Skeletal muscle satellite cell (primary cell): ENCODE results near the gene GJA3. TPM values are rescaled to one million over a fixed set of nuclear protein-coding genes. Genes with fewer than 3 reads are reported as not detected.

ENCODE experiments used
- H3K27me3 ChIP-seq: 2 replicates; pipeline ENCODE4 v1.7.0; 2013; ENCODE audit warnings: low read length; ENCODE audit not compliant: control insufficient read depth, insufficient read depth
- H3K36me3 ChIP-seq: 2 replicates; pipeline ENCODE4 v1.7.0; 2013; ENCODE audit warnings: mild to moderate bottlenecking, control low read depth, low read length; ENCODE audit not compliant: insufficient read depth
- H3K4me1 ChIP-seq: 2 replicates; pipeline ENCODE4 v1.7.0; 2013; ENCODE audit warnings: low read length; ENCODE audit not compliant: control insufficient read depth, insufficient read depth
- H3K4me2 ChIP-seq: 2 replicates; pipeline ENCODE4 v1.7.0; 2013; ENCODE audit warnings: mild to moderate bottlenecking, low read length
- H3K4me3 ChIP-seq: 2 replicates; pipeline ENCODE4 v1.7.0; 2013; ENCODE audit warnings: low read length
- H3K9ac ChIP-seq: 2 replicates; pipeline ENCODE4 v1.7.0; 2013; ENCODE audit warnings: mild to moderate bottlenecking, low read depth, low read length, moderate library complexity
- H3K9me3 ChIP-seq: replicated peaks from 2 replicates; pipeline ENCODE4 v1.7.0; 2013; ENCODE audit warnings: mild to moderate bottlenecking, control low read depth, low read length
- total RNA-seq: library from RNA; depleted of rRNA; stranded (reverse); fragments of >200 nt; gene quantifications from 2 replicates; pipeline ENCODE4 v1.2.3, GENCODE V29; 2012; rRNA removed

GJA3 gene
- total RNA-seq, result 1.5 and 1.7 TPM in 2 replicates

DNA sequence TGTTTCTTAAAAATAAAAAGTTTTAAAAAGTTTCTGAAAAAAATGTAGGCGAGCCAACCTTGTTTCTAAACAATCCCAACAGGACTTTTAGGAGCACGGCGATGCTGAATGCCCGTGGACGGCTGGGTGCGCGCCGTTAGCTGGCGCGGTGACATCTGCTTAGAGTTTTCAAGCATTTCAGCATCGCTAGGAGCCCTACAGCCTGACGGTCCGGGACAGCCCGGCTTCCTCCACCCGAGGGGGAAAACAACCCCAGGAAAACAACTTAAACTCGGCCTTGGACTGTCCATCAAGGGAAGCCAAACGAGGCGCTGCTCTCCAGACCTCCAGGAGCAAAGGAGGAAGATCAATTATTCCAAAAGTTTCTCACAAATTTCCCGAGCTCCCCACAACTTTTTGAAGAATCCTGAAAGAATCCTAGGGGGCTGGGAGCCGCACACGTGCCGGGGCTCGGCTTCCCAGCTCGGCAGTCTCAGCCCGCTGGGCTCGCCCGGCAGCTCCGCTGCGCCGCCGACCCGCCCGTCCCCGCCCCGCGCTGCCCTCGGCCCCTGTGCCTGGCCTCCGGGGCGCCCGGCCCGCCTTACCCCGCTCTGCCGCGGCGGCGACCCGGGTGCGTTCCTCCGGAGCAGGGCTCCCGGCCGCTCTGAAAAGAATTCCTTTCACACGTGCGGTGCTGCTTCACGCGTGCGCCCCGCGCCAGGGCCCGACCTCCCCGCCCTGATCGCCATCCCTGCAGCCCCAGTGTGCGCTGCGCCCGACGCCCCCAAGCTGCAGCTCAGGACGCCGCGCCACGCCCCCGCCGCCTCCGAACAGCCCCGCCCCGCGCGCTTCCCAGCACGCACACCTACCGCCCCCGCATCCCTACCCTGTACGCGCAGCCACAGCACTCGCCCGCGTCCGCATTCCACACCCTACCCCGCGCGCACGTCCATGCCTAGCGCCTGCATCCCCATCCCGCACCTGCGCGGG is at the start of gene GJA3:
Gene GJA3, minus strand, starts transcription at position 747 of the 969 bp plus-strand sequence. CDS start 17,764 bp downstream, outside the sequence.
- peak within 1 kb of the TSS; percentile 66 for H3K4me3 ChIP-seq
- H3K27me3 ChIP-seq, result peaks cover 62% of the 10 kb centered on the region
- H3K9ac ChIP-seq, result peak within 1 kb of the TSS; percentile 35
- peak within 1 kb of the TSS; percentile 89 for H3K4me2 ChIP-seq
- H3K9me3 ChIP-seq, result no peaks in the 10 kb centered on the region
- H3K36me3 ChIP-seq, result no peaks in the 10 kb centered on the region
- H3K4me1 ChIP-seq, result peaks cover 21% of the 10 kb centered on the region

DNA sequence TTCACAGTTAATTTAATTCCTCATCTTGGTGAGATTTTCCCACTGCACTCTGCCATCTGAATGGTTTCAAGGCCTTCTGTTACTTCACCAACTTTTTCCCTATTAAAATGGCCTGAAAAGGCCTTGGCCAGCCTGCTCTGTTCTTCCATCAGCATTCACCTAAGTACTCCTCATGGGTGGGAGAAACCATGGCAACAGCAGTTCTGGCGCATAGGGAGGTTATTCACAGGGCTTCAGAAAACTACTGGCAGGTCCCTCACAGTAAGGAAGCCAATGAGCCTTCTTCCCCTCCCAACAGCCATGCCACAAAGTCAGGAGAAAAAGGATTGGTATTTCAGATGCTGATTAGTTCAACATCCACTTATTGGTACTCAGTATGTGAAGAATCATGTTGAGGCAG is 49.1 kb upstream of the GJA3 start:
- no peaks in the 10 kb centered on the region for H3K4me1 ChIP-seq
- no peaks in the 10 kb centered on the region for H3K9me3 ChIP-seq
- H3K9ac ChIP-seq, result no peak overlapping the region
- no peak overlapping the region for H3K4me2 ChIP-seq
- H3K4me3 ChIP-seq, result no peak overlapping the region
- peaks cover 61% of the 10 kb centered on the region for H3K27me3 ChIP-seq
- no peaks in the 10 kb centered on the region for H3K36me3 ChIP-seq

DNA sequence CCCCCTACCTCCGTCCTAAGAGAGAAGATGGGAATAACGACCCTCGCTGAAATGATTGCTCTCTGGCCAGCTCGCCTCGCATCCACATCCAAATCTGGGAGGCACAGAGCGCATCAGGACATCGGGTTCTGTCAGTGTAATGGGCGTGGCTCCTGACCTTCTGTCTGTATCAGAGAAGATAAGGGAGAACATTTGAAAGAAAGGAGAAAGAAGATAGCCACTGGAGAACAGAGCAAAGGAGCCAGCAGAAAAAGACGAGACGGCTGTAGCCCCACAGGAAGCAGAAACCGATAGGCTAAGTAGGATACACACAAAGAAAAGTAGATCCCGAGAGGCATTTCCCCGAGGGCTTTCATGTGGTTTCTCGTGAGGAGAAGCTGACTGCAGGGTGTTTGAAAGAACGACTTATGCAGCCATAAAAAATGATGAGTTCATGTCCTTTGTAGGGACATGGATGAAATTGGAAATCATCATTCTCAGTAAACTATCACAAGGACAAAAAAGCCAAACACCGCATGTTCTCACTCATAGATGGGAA is 45.9 kb upstream of the GJA3 start:
- Histone ChIP-seq H3K4me3 (no peak overlapping the region), H3K4me1 (no peaks in the 10 kb centered on the region), H3K9me3 (no peaks in the 10 kb centered on the region), H3K27me3 (peaks cover 55% of the 10 kb centered on the region), H3K4me2 (no peak overlapping the region), H3K36me3 (no peaks in the 10 kb centered on the region), H3K9ac (no peak overlapping the region)

DNA sequence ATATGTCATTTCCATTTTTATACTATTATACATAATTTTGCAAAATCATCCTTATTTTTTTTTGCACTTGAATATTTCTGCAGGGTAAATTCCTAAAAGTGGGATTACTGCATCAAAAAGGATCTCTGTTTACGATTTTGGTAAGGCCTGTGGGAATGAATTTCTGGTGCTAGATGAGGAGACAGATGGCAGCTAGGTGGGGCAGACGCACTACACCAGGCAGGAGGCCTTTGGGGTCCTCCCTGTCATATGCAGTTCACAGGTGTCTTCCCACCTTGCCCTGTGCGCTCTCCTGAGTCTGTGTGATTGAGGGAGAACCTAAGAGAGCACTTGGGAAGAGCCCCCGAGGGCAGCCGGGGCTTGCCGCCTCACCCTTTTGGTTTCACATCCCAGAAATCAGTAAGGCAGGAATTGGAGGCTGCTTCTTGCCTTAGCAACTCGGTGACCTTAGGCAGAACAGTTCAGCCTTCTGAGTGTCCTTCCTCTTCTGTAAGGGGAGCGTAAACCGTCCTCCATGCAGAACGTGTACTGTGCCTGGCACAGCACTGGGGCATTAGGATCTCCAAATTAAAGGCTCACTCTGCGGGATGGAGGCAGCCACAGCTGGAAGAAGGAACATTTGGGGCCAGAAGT is 45.3 kb upstream of the GJA3 start:
- Histone ChIP-seq H3K9ac (no peak overlapping the region), H3K4me1 (no peaks in the 10 kb centered on the region), H3K4me3 (no peak overlapping the region), H3K4me2 (no peak overlapping the region), H3K27me3 (peaks cover 59% of the 10 kb centered on the region), H3K36me3 (no peaks in the 10 kb centered on the region), H3K9me3 (no peaks in the 10 kb centered on the region)

DNA sequence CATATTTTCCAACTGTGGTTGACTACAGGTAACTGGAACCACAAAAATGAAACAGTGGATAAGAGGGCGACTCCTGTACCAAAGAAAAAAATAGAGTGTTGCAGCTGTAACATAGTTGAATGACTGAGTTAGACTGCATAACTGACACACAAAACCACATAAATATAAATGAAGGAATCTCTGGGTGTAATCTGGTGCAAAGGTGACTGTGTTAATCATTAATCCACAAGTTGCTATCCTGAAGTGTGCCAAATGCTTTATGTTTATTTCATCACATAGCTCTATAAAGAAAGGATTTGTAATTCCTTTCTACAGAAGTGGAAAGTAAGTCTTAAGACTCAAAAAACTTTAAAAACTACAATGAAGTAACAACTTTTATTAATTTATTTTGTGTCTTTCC is 37.9 kb upstream of the GJA3 start:
- Histone ChIP-seq H3K9me3 (no peaks in the 10 kb centered on the region), H3K36me3 (no peaks in the 10 kb centered on the region), H3K4me1 (no peaks in the 10 kb centered on the region), H3K4me2 (no peak overlapping the region), H3K4me3 (no peak overlapping the region), H3K27me3 (peaks cover 72% of the 10 kb centered on the region), H3K9ac (no peak overlapping the region)

DNA sequence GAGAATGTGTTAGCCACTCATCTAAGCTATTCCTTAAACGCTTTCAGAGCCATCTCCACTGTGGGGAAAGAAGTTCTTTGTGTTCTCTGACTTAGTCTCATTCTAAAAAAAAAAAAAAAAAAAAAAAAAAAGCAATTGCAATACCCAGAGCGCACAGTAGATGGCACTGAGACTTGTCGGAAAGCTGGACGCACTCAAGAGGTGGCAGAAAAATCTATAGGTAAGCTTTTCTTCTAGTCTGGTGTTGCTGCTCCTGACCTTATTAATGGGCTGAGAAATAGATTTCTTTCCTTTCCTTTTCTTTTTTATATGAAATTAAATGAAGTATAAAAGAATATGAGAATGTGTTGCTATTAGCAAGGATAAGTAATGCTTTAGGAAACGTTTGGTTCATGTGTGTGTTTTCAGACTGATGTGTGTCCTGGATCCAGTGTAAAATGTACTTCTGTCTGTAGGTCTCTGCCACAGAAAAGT is 36.5 kb upstream of the GJA3 start:
- H3K9me3 ChIP-seq, result no peaks in the 10 kb centered on the region
- peaks cover 2% of the 10 kb centered on the region for H3K4me1 ChIP-seq
- H3K36me3 ChIP-seq, result no peaks in the 10 kb centered on the region
- H3K9ac ChIP-seq, result no peak overlapping the region
- no peak overlapping the region for H3K4me2 ChIP-seq
- no peak overlapping the region for H3K4me3 ChIP-seq
- peaks cover 74% of the 10 kb centered on the region for H3K27me3 ChIP-seq

DNA sequence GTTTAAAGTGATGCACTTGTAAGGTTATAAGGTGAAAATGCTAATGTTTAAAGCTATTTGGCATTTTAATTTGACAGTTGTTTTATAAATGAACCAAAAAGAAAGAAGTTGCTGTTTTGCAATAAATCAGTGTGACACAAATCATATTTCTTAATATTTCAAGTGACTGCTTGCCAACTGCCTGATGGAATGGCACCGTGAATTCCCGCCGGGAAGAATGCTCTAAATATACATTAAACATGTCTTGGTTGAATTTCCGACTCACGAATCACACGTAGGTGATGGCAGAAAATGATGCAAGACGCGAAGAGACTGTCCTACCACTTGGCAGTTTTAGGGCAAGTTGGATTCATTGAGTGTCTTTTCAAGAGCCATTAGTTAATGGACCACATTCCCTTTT is 34.9 kb upstream of the GJA3 start:
- peaks cover 82% of the 10 kb centered on the region for H3K27me3 ChIP-seq
- no peak overlapping the region for H3K4me2 ChIP-seq
- no peaks in the 10 kb centered on the region for H3K36me3 ChIP-seq
- H3K4me3 ChIP-seq, result no peak overlapping the region
- H3K4me1 ChIP-seq, result peaks cover 5% of the 10 kb centered on the region
- H3K9ac ChIP-seq, result no peak overlapping the region
- no peaks in the 10 kb centered on the region for H3K9me3 ChIP-seq

DNA sequence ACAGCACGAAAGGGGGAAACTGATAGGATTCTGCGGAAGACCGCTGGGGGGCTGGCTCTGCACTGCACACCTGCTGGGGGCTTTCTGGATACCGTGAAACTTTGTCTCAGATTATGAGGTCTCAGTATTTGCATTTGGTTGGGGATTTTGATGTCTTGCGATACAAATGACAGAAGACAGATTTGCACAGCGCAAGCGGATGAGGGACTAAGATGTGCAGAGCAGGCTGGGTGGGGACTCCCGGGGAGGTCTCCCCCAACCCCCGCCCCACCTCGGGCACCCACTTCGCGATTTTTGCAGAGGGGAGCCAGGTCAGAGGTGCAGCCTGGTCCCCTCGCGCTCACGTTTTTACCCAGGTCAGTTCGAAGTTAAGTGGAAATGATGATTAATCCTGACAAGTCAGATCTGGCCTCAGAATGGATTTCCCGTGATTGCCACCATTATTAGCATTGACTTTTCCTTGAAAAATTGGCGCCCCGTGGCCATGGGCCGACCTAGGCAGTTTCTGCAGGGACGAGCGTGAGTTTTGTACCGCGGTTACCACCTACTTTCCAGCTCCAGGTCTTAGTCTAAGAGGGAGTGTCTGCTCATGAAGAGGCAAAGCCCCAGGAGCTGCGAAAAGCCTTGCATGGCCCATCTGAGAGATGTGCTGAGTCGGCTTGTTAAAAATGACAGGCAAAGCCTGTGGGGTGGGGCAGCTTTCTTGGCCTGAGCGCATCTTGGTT is 33.2 kb upstream of the GJA3 start:
- Histone ChIP-seq H3K36me3 (no peaks in the 10 kb centered on the region), H3K4me1 (peaks cover 7% of the 10 kb centered on the region), H3K4me3 (no peak overlapping the region), H3K4me2 (peak overlapping the region; percentile 85), H3K27me3 (peaks cover 81% of the 10 kb centered on the region), H3K9ac (no peak overlapping the region), H3K9me3 (no peaks in the 10 kb centered on the region)

DNA sequence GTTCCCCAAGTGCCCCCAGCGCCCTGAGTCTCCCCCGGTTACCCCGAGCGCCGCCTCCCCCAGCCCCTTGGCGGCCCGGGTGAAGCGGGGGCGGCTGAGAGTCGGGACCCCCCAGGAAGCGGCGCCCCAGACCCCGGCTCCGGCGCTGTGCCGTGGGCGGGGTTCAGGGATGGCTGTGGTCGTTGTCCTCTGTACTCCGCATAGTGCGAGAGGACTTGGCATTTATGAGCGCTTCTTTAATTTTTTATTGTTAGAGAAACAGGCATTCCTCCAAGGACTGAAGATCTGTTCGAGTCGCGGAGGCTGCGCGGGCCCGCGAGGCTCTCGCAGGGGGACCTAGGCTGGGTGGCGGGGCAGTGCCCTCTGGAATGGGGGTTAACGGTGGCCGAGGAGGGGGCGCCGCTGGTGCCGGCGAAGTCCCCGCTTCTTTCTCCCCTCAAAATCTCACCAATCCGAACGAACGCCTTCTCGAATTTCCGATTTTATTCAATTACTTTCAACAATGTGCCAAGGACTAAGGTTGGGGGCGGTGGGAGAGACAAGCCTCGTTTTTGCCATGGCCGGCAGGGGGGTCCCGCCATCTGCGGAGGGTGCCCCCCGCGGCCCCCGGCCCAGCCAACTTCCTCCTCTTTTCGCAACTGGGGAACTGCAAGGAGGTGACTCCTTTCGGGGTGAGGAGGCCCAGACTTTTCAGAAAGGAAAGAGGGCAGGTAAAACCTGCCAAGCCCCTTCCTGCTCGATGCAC is 32.5 kb upstream of the GJA3 start:
- Histone ChIP-seq H3K9ac (no peak overlapping the region), H3K27me3 (peaks cover 80% of the 10 kb centered on the region), H3K4me3 (peak overlapping the region; percentile 16)

DNA sequence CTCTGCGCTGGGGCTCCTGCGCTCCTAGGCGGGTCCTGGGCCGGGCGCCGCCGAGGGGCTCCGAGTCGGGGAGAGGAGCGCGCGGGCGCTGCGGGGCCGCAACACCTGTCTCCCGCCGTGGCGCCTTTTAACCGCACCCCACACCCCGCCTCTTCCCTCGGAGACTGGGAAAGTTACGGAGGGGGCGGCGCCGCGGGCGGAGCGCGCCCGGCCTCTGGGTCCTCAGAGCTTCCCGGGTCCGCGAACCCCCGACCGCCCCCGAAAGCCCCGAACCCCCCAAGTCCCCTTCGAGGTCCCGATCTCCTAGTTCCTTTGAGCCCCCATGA is 31.9 kb upstream of the GJA3 start, which contains the start of gene GJB2:
Gene GJB2, minus strand, starts transcription at position 103 of the 326 bp plus-strand sequence. CDS start 3,357 bp downstream, outside the sequence.
- Histone ChIP-seq H3K4me2 (peak within 1 kb of the TSS; percentile 85), H3K4me3 (peak within 1 kb of the TSS; percentile 49), H3K36me3 (no peaks in the 10 kb centered on the region), H3K9me3 (no peaks in the 10 kb centered on the region), H3K9ac (no peak within 1 kb of the TSS), H3K27me3 (peaks cover 78% of the 10 kb centered on the region), H3K4me1 (peaks cover 7% of the 10 kb centered on the region)

More for the DNA sequence above, 32.5 kb upstream of the GJA3 start:
- peaks cover 7% of the 10 kb centered on the region for H3K4me1 ChIP-seq
- peak overlapping the region; percentile 85 for H3K4me2 ChIP-seq
- H3K36me3 ChIP-seq, result no peaks in the 10 kb centered on the region
- H3K9me3 ChIP-seq, result no peaks in the 10 kb centered on the region
